SU-DHL-6 (cell line): ENCODE data around the gene CWF19L1.

Experiments used
- H2AFZ ChIP-seq: fragments of 200-600 bp; sonication (generic); 2 replicates; pipeline ENCODE4 v1.6.1; 2014; ENCODE audit warnings: low read depth, mild to moderate bottlenecking, moderate library complexity, mixed read lengths, antibody characterized with exemption, low read length; ENCODE audit not compliant: severe bottlenecking
- H3F3A ChIP-seq: fragments of 200-600 bp; shearing (Covaris generic); 2 replicates; pipeline ENCODE4 v1.6.0; 2016; ENCODE audit warnings: antibody characterized with exemption, mild to moderate bottlenecking; ENCODE audit not compliant: insufficient read depth
- H3K27ac ChIP-seq: fragments of 200-600 bp; sonication (generic); 2 replicates; pipeline ENCODE4 v1.5.1; 2016; ENCODE audit warnings: low read depth, mild to moderate bottlenecking, low read length, moderate library complexity, mixed read lengths
- H3K27me3 ChIP-seq: fragments of 200-600 bp; sonication (generic), shearing (Covaris generic); 2 replicates; pipeline ENCODE4 v1.6.0; 2014; ENCODE audit warnings: mild to moderate bottlenecking, low read length
- H3K36me3 ChIP-seq: fragments of 200-600 bp; sonication (generic); 2 replicates; pipeline ENCODE4 v1.6.1; 2014; ENCODE audit warnings: mild to moderate bottlenecking, low read length, mixed read lengths
- H3K4me2 ChIP-seq: fragments of 300-600, 200-600 bp; shearing (Covaris generic), sonication (generic); 2 replicates; pipeline ENCODE4 v1.6.0; 2014; ENCODE audit warnings: low read length, low read depth, mild to moderate bottlenecking; ENCODE audit not compliant: poor library complexity, severe bottlenecking
- H3K4me3 ChIP-seq: fragments of 200-600 bp; sonication (generic); 2 replicates; pipeline ENCODE4 v1.5.1; 2014; ENCODE audit warnings: antibody characterized with exemption, low read length, mild to moderate bottlenecking, mixed read lengths; ENCODE audit not compliant: insufficient read depth, poor library complexity, severe bottlenecking
- H3K79me2 ChIP-seq: fragments of 200-600 bp; sonication (generic); 2 replicates; pipeline ENCODE4 v1.6.1; 2014; ENCODE audit warnings: mild to moderate bottlenecking, low read length, moderate library complexity; ENCODE audit not compliant: insufficient read depth
- H3K9ac ChIP-seq: fragments of 200-600 bp; sonication (generic); 2 replicates; pipeline ENCODE4 v1.7.0; 2014; ENCODE audit warnings: mild to moderate bottlenecking, low read length
- H3K9me2 ChIP-seq: fragments of 200-600 bp; sonication (generic); replicated peaks from 2 replicates; pipeline ENCODE4 v1.6.1; 2014; ENCODE audit warnings: low read length; ENCODE audit not compliant: insufficient read depth
- H3K9me3 ChIP-seq: fragments of 200-600 bp; sonication (generic); 2 replicates; pipeline ENCODE4 v1.6.1; 2014; ENCODE audit warnings: low read length, mixed read lengths; ENCODE audit not compliant: insufficient read depth
- H4K20me1 ChIP-seq: fragments of 200-600 bp; sonication (generic); 2 replicates; pipeline ENCODE4 v1.6.1; 2014; ENCODE audit warnings: low read depth, mild to moderate bottlenecking, antibody characterized with exemption, low read length, moderate library complexity, mixed read lengths
- CTCF ChIP-seq: fragments of 200-600 bp; sonication (generic); IDR thresholded peaks from one replicate; pipeline ENCODE4 v1.5.1; 2017; ENCODE audit warnings: antibody characterized with exemption, mild to moderate bottlenecking, low read length, moderate library complexity; ENCODE audit not compliant: insufficient read depth, poor library complexity, severe bottlenecking
- EZH2phosphoT487 ChIP-seq: fragments of 200-600 bp; sonication (generic), shearing (Covaris generic); conservative IDR thresholded peaks from 2 replicates; pipeline ENCODE4 v1.6.1; 2018; ENCODE audit warnings: mild to moderate bottlenecking, antibody characterized with exemption, low read length, moderate library complexity, mixed read lengths

CWF19L1 gene

GRCh38 chr10:100289641-100290040 is 22.2 kb upstream of the CWF19L1 start:
- no peak overlapping the region for H3K4me3 ChIP-seq
- no peaks in the 10 kb centered on the region for H3K9me3 ChIP-seq
- no peaks in the 10 kb centered on the region for H4K20me1 ChIP-seq
- no peaks in the 10 kb centered on the region for H3K27me3 ChIP-seq
- H3K79me2 ChIP-seq = peaks cover 17% of the 10 kb centered on the region
- no peaks in the 10 kb centered on the region for H3F3A ChIP-seq
- H3K36me3 ChIP-seq = no peaks in the 10 kb centered on the region
- H3K27ac ChIP-seq = no peak overlapping the region
- no peak overlapping the region for H2AFZ ChIP-seq
- no peak overlapping the region for H3K4me2 ChIP-seq
- no peaks in the 10 kb centered on the region for H3K9me2 ChIP-seq
- TF ChIP-seq CTCF (no peak), EZH2phosphoT487 (no peak)
- no peak overlapping the region for H3K9ac ChIP-seq

GRCh38 chr10:100288196-100288595 is 20.8 kb upstream of the CWF19L1 start:
- Histone ChIP-seq H3K36me3 (no peaks in the 10 kb centered on the region), H4K20me1 (no peaks in the 10 kb centered on the region), H3K9me2 (no peaks in the 10 kb centered on the region), H3K27ac (no peak overlapping the region), H3K4me3 (no peak overlapping the region), H2AFZ (no peak overlapping the region), H3K9ac (no peak overlapping the region), H3K27me3 (no peaks in the 10 kb centered on the region), H3K4me2 (no peak overlapping the region), H3K9me3 (no peaks in the 10 kb centered on the region), H3F3A (no peaks in the 10 kb centered on the region), H3K79me2 (peaks cover 31% of the 10 kb centered on the region)
- TF ChIP-seq EZH2phosphoT487 (no peak), CTCF (no peak)

GRCh38 chr10:100287756-100288155 is 20.3 kb upstream of the CWF19L1 start:
- no peak overlapping the region for H3K4me2 ChIP-seq
- no peak overlapping the region for H3K9ac ChIP-seq
- no peak overlapping the region for H2AFZ ChIP-seq
- H3K27me3 ChIP-seq = no peaks in the 10 kb centered on the region
- no peaks in the 10 kb centered on the region for H3K36me3 ChIP-seq
- no peak for TF ChIP-seq CTCF
- no peak for TF ChIP-seq EZH2phosphoT487
- no peaks in the 10 kb centered on the region for H3K9me2 ChIP-seq
- peaks cover 35% of the 10 kb centered on the region for H3K79me2 ChIP-seq
- H3K27ac ChIP-seq = no peak overlapping the region
- no peaks in the 10 kb centered on the region for H3K9me3 ChIP-seq
- H4K20me1 ChIP-seq = no peaks in the 10 kb centered on the region
- H3K4me3 ChIP-seq = no peak overlapping the region
- no peaks in the 10 kb centered on the region for H3F3A ChIP-seq
